NCI-H526 (cell line): ENCODE measurements around the gene DOP1A.
A peak's percentile ranks its signal among the peaks of the same experiment; 100 is the strongest.
"Not testable (repeated sequence)": the region's sequence is repeated elsewhere in the genome, so short reads cannot be mapped to it uniquely, and the experiment has no call there.

Experiments
- DNase-seq, 2 experiments: peaks; one replicate each; lab custom pipeline; 2025; lab: John Stamatoyannopoulos, UW

DOP1A gene

GRCh38 chr6:83153883-83154521, 86.5 kb downstream of the DOP1A start:
- DNase-seq: no peak

- no peak for DNase-seq
These were observed 88.3 kb downstream of the DOP1A start for GRCh38 chr6:83155794-83156193.

GRCh38 chr6:83160167-83160566, 92.7 kb downstream of the DOP1A start:
- DNase-seq: no peak

GRCh38 chr6:83167726-83168278, 100.3 kb downstream of the DOP1A start:
- DNase-seq: no peak

- no peak for DNase-seq
These were observed 101.1 kb downstream of the DOP1A start for GRCh38 chr6:83168556-83168955.

GRCh38 chr6:83169106-83169505, 101.6 kb downstream of the DOP1A start:
- no peak for DNase-seq

GRCh38 chr6:83169511-83169910, 102.0 kb downstream of the DOP1A start:
- no peak for DNase-seq

- DNase-seq: no peak
These were observed 108.8 kb downstream of the DOP1A start for GRCh38 chr6:83176246-83176645.

- no peak for DNase-seq
These were observed 113.0 kb downstream of the DOP1A start for GRCh38 chr6:83180426-83180950.

- no peak for DNase-seq
These were observed 114.6 kb downstream of the DOP1A start for GRCh38 chr6:83182114-83182513.

- no peak for DNase-seq
These were observed 115.8 kb downstream of the DOP1A start for GRCh38 chr6:83183082-83183828.

- no peak for DNase-seq
These were observed 117.6 kb downstream of the DOP1A start for GRCh38 chr6:83185096-83185495.

- no peak for DNase-seq
These were observed 121.0 kb downstream of the DOP1A start for GRCh38 chr6:83188501-83188900.

- no peak for DNase-seq
These were observed 123.2 kb downstream of the DOP1A start for GRCh38 chr6:83190626-83191025.

- not testable (repeated sequence) for DNase-seq
These were observed 124.5 kb downstream of the DOP1A start for GRCh38 chr6:83191974-83192373.

- peak in 1 of 2 experiments; percentile 22 for DNase-seq
These were observed 125.0 kb downstream of the DOP1A start for GRCh38 chr6:83192456-83192855.

- peak; percentile 73 to 94 for DNase-seq
These were observed 125.6 kb downstream of the DOP1A start, which contains the start of the genes PGM3 and RWDD2A for GRCh38 chr6:83192871-83193746. Gene PGM3, minus strand, starts transcription at chr6:83193265. Its CDS starts 2,253 bp downstream, at chr6:83191012. Gene RWDD2A, plus strand, starts transcription at chr6:83193357. Its CDS starts 1,095 bp downstream, at chr6:83194452.

GRCh38 chr6:83193747-83194566, 126.5 kb downstream of the DOP1A start:
- DNase-seq: peak; percentile 49 to 81

GRCh38 chr6:83198486-83199172, 131.2 kb downstream of the DOP1A start:
- DNase-seq: no peak

- DNase-seq: no peak
These were observed 131.8 kb downstream of the DOP1A start for GRCh38 chr6:83199173-83199862.
